ENCODE results near the gene SKP2. TPM values are rescaled to one million over a fixed set of nuclear protein-coding genes. Genes with fewer than 3 reads are reported as not detected.

SKP2 gene
- total RNA-seq, 2 donors from 2014 or later: 7.3 to 8.6 TPM

- WGBS, 2 donors: 16 to 21% methylated on average over 1 of the region's 1 CpG
These were observed 20.7 kb downstream of the SKP2 start for GRCh38 chr5:36172599-36172998.

GRCh38 chr5:36173426-36173825 lies 21.5 kb downstream of the SKP2 start:
- intact Hi-C loops (cut with DNase I): no loop called here

More at GRCh38 chr5:36172599-36172998, 20.7 kb downstream of the SKP2 start:
- intact Hi-C loops (cut with DNase I): no loop called here
- Histone ChIP-seq H3K4me3 (no peak overlapping the region), H3K27ac (no peak overlapping the region), H3K36me3 (replicated peaks in 1 of 2; ENCODE audit: insufficient read depth in 1 of 2, low read depth in 2 of 2) (peaks cover 0 to 5% of the 10 kb centered on the region in 2 donors), H3K9me3 (no peaks in the 10 kb centered on the region), H3K4me1 (no peaks in the 10 kb centered on the region), H3K27me3 (no peaks in the 10 kb centered on the region)
- no peak for ATAC-seq
- no peak for DNase-seq
- TF ChIP-seq CTCF (IDR thresholded peaks at IDR 0.05) (no peak), POLR2A (IDR thresholded peaks at IDR 0.05) (no peak)

GRCh38 chr5:36174119-36174518 lies 22.2 kb downstream of the SKP2 start:
- no peak for ATAC-seq
- Histone ChIP-seq H3K27me3 (no peaks in the 10 kb centered on the region), H3K4me1 (no peaks in the 10 kb centered on the region), H3K9me3 (no peaks in the 10 kb centered on the region), H3K27ac (no peak overlapping the region), H3K4me3 (no peak overlapping the region), H3K36me3 (replicated peaks in 1 of 2; ENCODE audit: insufficient read depth in 1 of 2, low read depth in 2 of 2) (peaks cover 0 to 5% of the 10 kb centered on the region in 2 donors)
- WGBS, 2 donors: 81 to 84% methylated on average over 3 of the region's 3 CpGs
- intact Hi-C loops (cut with DNase I): no loop called here
- TF ChIP-seq CTCF (IDR thresholded peaks at IDR 0.05): no peak
- no peak for TF ChIP-seq POLR2A (IDR thresholded peaks at IDR 0.05)
- no peak for DNase-seq

More at GRCh38 chr5:36173426-36173825, 21.5 kb downstream of the SKP2 start:
- 72 to 84% methylated on average over 2 of the region's 2 CpGs for WGBS, 2 donors
- Histone ChIP-seq H3K9me3 (no peaks in the 10 kb centered on the region), H3K4me1 (no peaks in the 10 kb centered on the region), H3K27me3 (no peaks in the 10 kb centered on the region), H3K4me3 (no peak overlapping the region), H3K36me3 (replicated peaks in 1 of 2; ENCODE audit: insufficient read depth in 1 of 2, low read depth in 2 of 2) (peaks cover 0 to 5% of the 10 kb centered on the region in 2 donors), H3K27ac (no peak overlapping the region)
- ATAC-seq (no peak), DNase-seq (no peak)
- TF ChIP-seq CTCF (IDR thresholded peaks at IDR 0.05): no peak
- no peak for TF ChIP-seq POLR2A (IDR thresholded peaks at IDR 0.05)

GRCh38 chr5:36175043-36175442 lies 23.1 kb downstream of the SKP2 start:
- peaks cover 0 to 5% of the 10 kb centered on the region in 2 donors for H3K36me3 ChIP-seq (replicated peaks in 1 of 2; ENCODE audit: insufficient read depth in 1 of 2, low read depth in 2 of 2)

More at GRCh38 chr5:36175043-36175442, 23.1 kb downstream of the SKP2 start:
- no peaks in the 10 kb centered on the region for H3K27me3 ChIP-seq
- no peaks in the 10 kb centered on the region for H3K9me3 ChIP-seq
- H3K4me1 ChIP-seq: no peaks in the 10 kb centered on the region
- 88 to 89% methylated on average over 5 of the region's 5 CpGs for WGBS, 2 donors
- ATAC-seq (no peak), DNase-seq (no peak)
- intact Hi-C loops (cut with DNase I): no loop called here
- H3K4me3 ChIP-seq: no peak overlapping the region
- H3K27ac ChIP-seq: no peak overlapping the region
- TF ChIP-seq CTCF (IDR thresholded peaks at IDR 0.05) (no peak), POLR2A (IDR thresholded peaks at IDR 0.05) (no peak)
